ES-I3 (cell line): ENCODE measurements around the gene ATP2A3.
"Not testable (repeated sequence)": the region's sequence is repeated elsewhere in the genome, so short reads cannot be mapped to it uniquely, and the experiment has no call there.

Experiments
- H3K36me3 ChIP-seq: 2 replicates; pipeline ENCODE4 v1.6.1; 2013; ENCODE audit warnings: mild to moderate bottlenecking, low read length, control low read depth, moderate library complexity; ENCODE audit not compliant: insufficient read depth
- H3K4me1 ChIP-seq: 2 replicates; pipeline ENCODE4 v1.6.1; 2013; ENCODE audit warnings: mild to moderate bottlenecking, control low read depth, low read length; ENCODE audit not compliant: insufficient read depth
- H3K9ac ChIP-seq: 2 replicates; pipeline ENCODE4 v1.6.1; 2013; ENCODE audit warnings: low read depth, mild to moderate bottlenecking, low read length, moderate library complexity
- H3K9me3 ChIP-seq: 2 replicates; pipeline ENCODE4 v1.6.1; 2013; ENCODE audit warnings: mild to moderate bottlenecking, low read length, moderate library complexity; ENCODE audit not compliant: control insufficient read depth, insufficient read depth

Gene ATP2A3

DNA sequence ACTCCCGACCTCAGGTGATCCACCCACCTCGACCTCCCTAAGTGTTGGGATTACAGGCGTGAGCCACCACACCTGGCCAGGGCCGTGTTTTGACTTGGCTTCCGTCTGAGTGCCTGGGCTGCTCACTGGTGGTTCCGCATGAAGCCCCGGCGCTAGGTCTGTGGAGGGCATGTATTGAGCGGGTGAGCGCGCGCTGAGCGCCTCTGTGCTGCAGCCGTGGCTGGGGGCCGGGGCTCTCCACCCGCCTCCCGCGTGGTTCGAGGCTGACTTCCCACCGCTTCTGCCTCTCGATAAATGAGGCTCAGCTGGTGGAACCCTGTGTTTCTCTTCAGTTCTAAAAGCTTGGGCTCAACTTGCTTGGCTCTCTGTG is 38.9 kb upstream of the ATP2A3 start:
- H3K36me3 ChIP-seq, result no peaks in the 10 kb centered on the region; the same call in 1 of the 2 replicates
- no peak overlapping the region for H3K9ac ChIP-seq
- peaks cover 20% of the 10 kb centered on the region; the same call in 1 of the 2 replicates for H3K4me1 ChIP-seq
- no peaks in the 10 kb centered on the region for H3K9me3 ChIP-seq

GRCh38 chr17:4001048-4001590 is 36.9 kb upstream of the ATP2A3 start:
- Histone ChIP-seq H3K4me1 (peaks cover 14% of the 10 kb centered on the region; the same call in 1 of the 2 replicates), H3K9me3 (no peaks in the 10 kb centered on the region), H3K9ac (no peak overlapping the region), H3K36me3 (no peaks in the 10 kb centered on the region)

DNA sequence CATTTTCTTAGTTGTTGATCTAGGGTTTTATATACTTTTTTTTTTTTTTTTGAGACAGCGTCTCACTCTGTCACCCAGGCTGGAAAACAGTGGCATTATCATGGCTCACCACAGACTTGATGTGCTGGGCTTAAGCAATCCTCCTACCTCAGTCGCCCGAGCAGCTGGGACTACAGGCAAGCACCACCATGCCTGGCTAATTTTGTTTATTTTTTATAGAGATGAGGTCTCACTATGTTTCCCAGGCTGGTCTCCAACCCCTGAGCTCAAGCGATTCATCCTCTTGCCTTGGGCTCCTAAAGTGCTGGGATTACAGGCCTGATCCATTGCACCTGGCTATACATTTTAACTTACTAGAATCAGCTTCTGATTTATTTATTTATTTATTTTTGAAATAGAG is 34.2 kb upstream of the ATP2A3 start:
- H3K9ac ChIP-seq, result no peak overlapping the region
- H3K9me3 ChIP-seq, result 0 out of 2 replicates have a peak, but pooled peaks cover 4% of the 10 kb centered on the region
- no peaks in the 10 kb centered on the region for H3K36me3 ChIP-seq
- H3K4me1 ChIP-seq, result peaks cover 9% of the 10 kb centered on the region; the same call in 1 of the 2 replicates

DNA sequence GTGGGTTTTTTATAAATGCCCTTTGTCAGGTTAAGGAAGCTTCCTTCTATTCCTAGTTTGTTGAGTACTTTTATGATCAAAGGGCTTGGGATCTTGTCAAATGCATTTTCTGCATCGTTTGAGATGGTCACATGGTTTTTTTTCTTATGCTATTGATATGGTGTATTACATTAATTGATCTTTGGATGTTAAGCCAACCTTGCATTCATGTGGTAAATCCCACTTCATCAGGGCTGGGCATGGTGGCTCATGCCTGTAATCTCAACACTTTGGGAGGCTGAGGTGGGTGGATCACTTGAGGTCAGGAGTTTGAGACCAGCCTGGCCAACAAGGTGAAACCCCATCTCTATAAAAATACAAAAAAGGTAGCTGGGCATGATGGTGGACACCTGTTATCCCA is 30.8 kb upstream of the ATP2A3 start:
- no peaks in the 10 kb centered on the region for H3K4me1 ChIP-seq
- H3K9ac ChIP-seq, result no peak overlapping the region
- H3K9me3 ChIP-seq, result 0 out of 2 replicates have a peak, but pooled peaks cover 4% of the 10 kb centered on the region
- no peaks in the 10 kb centered on the region for H3K36me3 ChIP-seq

DNA sequence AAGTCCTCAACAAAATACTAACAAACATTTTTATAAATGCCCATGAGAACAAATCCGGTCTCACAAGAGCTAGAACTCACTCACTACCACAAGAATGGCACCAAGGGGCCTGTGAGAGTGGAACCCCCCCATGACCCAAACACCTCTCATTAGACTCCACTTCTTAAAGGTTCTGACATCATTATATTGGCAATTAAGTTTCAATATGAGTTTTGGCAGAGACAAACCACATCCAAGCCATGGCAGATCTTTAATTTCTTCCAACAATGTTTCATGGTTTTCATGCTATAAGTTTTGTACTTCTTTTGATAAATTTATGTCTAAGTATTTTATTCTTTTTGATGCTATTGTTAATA is 30.0 kb upstream of the ATP2A3 start:
- Histone ChIP-seq H3K9me3 (0 out of 2 replicates have a peak, but pooled peaks cover 4% of the 10 kb centered on the region), H3K36me3 (no peaks in the 10 kb centered on the region), H3K9ac (no peak overlapping the region), H3K4me1 (no peaks in the 10 kb centered on the region)

- Histone ChIP-seq H3K36me3 (no peaks in the 10 kb centered on the region), H3K9me3 (0 out of 2 replicates have a peak, but pooled peaks cover 4% of the 10 kb centered on the region), H3K4me1 (no peaks in the 10 kb centered on the region), H3K9ac (no peak overlapping the region)
Measured at GRCh38 chr17:3993493-3994220, 29.4 kb upstream of the ATP2A3 start.

DNA sequence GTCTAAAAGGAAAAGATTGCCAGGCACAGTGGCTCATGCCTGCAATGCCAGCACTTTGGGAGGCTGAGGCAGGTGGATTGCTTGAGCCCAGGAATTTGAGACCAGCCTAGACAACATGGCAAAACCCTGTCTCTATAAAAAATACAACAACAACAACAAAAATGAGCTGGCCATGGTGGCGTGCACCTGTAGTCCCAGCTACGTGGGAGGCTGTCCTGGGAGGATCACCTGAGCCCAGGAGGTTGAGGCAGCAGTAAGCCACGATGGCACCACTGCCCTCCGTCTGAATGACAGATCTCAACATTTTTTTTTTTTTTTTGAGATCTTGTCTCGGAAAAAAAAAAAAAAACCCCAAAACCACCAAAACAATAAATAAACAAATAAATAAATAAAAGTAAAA is 28.1 kb upstream of the ATP2A3 start:
- Histone ChIP-seq H3K9me3 (0 out of 2 replicates have a peak, but pooled peaks cover 4% of the 10 kb centered on the region), H3K36me3 (no peaks in the 10 kb centered on the region), H3K9ac (no peak overlapping the region), H3K4me1 (no peaks in the 10 kb centered on the region)

- H3K4me1 ChIP-seq, H3K9me3 ChIP-seq, H3K9ac ChIP-seq, H3K36me3 ChIP-seq: not testable (repeated sequence)
Measured at GRCh38 chr17:3991699-3992098, 27.5 kb upstream of the ATP2A3 start.

DNA sequence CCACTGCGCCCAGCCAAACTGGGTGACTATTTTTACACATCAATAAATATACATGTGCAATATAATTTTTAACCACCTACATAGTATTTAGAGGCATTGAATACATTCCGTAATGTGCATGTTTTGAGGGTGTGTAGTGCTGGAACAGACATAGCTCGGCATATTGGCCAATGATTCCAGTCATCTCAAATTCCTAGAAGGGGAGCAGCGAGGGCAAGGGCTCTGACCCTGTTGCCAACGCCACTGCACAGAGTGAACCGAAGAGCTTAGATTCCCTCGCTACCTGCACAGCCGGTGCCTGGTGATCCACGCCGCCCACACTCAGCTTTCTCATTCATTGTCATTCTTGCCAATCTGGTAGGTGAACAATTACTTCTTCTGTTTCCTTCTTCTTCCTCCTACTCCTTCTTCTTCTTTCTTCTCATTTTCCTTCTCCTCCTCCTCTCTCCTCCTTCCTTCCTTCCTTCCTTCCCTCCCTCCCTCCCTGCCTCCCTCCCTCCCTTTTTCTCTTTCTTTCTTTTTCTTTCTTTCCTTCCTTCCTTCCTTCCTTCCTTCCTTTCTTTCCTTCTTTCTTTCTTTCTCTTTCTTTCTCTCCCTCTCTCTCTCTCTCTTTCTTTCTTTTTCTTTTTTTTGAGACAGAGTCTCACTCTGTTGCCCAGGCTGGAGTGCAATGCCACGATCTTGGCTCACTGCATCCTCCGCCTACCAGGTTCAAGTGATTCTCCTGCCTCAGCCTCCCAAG is 26.3 kb upstream of the ATP2A3 start:
- peaks cover 5% of the 10 kb centered on the region; the same call in 1 of the 2 replicates for H3K4me1 ChIP-seq
- H3K9ac ChIP-seq, result no peak overlapping the region
- H3K9me3 ChIP-seq, result 0 out of 2 replicates have a peak, but pooled peaks cover 4% of the 10 kb centered on the region
- no peaks in the 10 kb centered on the region for H3K36me3 ChIP-seq

DNA sequence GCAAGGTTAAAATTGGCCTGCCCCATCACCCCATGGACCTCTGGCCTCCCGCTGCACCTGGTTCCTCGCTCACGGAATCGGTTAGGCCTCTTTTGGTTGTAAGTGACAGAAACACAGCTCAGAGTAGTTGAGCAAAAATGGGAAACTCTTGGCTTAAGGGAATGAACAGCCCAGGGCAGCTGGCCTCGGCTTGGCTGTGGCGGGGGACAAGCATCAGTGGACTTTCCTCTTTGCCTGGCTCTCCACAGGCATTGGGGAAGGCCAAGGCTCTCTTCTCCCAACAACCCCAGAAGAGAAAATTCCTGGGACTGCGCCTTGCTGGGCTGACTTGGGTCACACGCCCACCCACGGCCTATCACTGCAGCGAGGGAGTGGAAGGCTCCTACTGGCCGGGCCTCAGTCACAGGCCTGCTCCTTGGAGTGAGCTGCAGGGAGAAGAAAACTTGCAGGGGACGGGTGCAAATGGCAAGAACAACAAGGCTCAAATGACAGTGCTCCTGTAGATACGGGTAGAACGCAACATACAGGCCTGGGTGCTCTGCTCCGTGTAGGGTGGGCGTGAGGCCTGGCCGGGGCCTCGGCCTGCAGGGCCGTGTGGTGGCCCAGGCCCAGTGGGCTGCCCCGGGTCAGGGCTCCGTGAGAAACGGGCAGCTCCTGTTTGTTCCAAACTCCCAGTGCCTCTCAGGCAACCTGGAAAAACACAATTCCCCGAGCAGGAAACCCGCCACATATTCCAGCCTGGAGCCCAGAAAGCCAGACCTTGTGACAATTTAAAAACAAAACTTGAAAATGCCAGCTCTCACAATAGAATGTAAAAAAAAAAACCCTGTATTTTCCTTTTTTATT is 25.0 kb upstream of the ATP2A3 start:
- H3K4me1 ChIP-seq, result peaks cover 5% of the 10 kb centered on the region; the same call in 1 of the 2 replicates
- H3K9ac ChIP-seq, result no peak overlapping the region
- H3K9me3 ChIP-seq, result no peaks in the 10 kb centered on the region
- H3K36me3 ChIP-seq, result no peaks in the 10 kb centered on the region

DNA sequence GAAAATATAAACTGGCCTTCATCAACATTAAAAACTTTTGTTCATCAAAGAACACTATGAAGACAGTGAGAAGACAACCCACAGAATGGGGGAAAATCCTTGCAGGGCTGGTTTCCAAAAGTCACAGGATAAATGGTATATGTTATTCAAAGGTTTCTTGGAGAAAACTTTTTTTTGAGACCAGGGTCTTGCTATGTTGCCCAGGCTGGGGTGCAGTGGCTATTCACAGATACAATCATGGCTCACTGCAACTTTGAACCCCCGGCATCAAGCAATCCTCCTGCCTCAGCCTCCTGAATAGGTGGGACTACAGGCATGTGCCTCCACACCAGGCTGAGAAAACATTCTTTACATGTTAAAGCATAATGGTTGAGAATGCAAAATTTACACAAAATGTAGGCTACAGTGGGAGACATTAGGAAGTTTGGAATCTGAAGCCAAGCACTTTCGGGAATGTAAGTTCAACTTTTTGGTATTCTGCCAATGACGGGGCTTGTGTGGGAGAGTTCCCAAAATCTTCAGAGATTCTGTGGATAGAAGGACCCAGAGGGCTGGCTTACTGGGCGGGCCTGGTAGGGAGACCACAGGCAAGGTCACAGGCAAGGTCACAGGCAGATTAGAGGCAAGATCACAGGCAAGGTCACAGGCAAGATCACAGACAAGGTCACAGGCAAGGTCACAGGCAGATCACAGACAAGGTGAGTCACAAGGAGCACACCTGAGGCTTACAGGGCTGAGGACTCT is 24.2 kb upstream of the ATP2A3 start:
- H3K36me3 ChIP-seq, result no peaks in the 10 kb centered on the region
- H3K9ac ChIP-seq, result no peak overlapping the region
- H3K4me1 ChIP-seq, result peaks cover 12% of the 10 kb centered on the region; the same call in 1 of the 2 replicates
- no peaks in the 10 kb centered on the region for H3K9me3 ChIP-seq

GRCh38 chr17:3986939-3987335 is 22.7 kb upstream of the ATP2A3 start:
- Histone ChIP-seq H3K9ac (no peak overlapping the region), H3K4me1 (peaks cover 16% of the 10 kb centered on the region; the same call in 1 of the 2 replicates), H3K36me3 (no peaks in the 10 kb centered on the region)

GRCh38 chr17:3986270-3986938 is 22.2 kb upstream of the ATP2A3 start:
- H3K9me3 ChIP-seq, result no peaks in the 10 kb centered on the region
- peaks cover 21% of the 10 kb centered on the region; the same call in 1 of the 2 replicates for H3K4me1 ChIP-seq
- no peak overlapping the region for H3K9ac ChIP-seq
- no peaks in the 10 kb centered on the region for H3K36me3 ChIP-seq

More at GRCh38 chr17:3986939-3987335, 22.7 kb upstream of the ATP2A3 start:
- H3K9me3 ChIP-seq, result no peaks in the 10 kb centered on the region
